ENCODE results near the gene FAM114A2. TPM values are rescaled to one million over a fixed set of nuclear protein-coding genes. Genes with fewer than 3 reads are reported as not detected.
A peak's percentile ranks its signal among the peaks of the same experiment; 100 is the strongest.

The FAM114A2 gene
- polyA plus RNA-seq, 3 donors: 31.2 to 39.1 (median 32.5) TPM

GRCh38 chr5:154002511-154003020 lies 36.1 kb downstream of the FAM114A2 start:
- DNase-seq (ENCODE audit: extremely low read depth in 1 of 11, low read depth in 9 of 11, low spot score in 4 of 11): no peak

- DNase-seq (ENCODE audit: extremely low read depth in 1 of 11, low read depth in 9 of 11, low spot score in 4 of 11): peak; percentile 15 to 54 (median 28)
Measured at GRCh38 chr5:154002093-154002492, 36.6 kb downstream of the FAM114A2 start.

GRCh38 chr5:154000703-154001102 lies 38.0 kb downstream of the FAM114A2 start:
- DNase-seq (ENCODE audit: extremely low read depth in 1 of 11, low read depth in 9 of 11, low spot score in 4 of 11): no peak

- DNase-seq (ENCODE audit: extremely low read depth in 1 of 11, low read depth in 9 of 11, low spot score in 4 of 11): no peak
Measured at GRCh38 chr5:153999995-154000394, 38.7 kb downstream of the FAM114A2 start.

- no peak for DNase-seq (ENCODE audit: extremely low read depth in 1 of 11, low read depth in 9 of 11, low spot score in 4 of 11)
Measured at GRCh38 chr5:153998768-153999167, 39.9 kb downstream of the FAM114A2 start.

GRCh38 chr5:153998010-153998409 lies 40.7 kb downstream of the FAM114A2 start:
- DNase-seq (ENCODE audit: extremely low read depth in 1 of 11, low read depth in 9 of 11, low spot score in 4 of 11): no peak

GRCh38 chr5:153991168-153991567 lies 47.5 kb downstream of the FAM114A2 start:
- no peak for DNase-seq (ENCODE audit: extremely low read depth in 1 of 11, low read depth in 9 of 11, low spot score in 4 of 11)

- no peak for DNase-seq (ENCODE audit: extremely low read depth in 1 of 11, low read depth in 9 of 11, low spot score in 4 of 11)
Measured at GRCh38 chr5:153988510-153988909, 50.2 kb downstream of the FAM114A2 start.

- no peak for DNase-seq (ENCODE audit: extremely low read depth in 1 of 11, low read depth in 9 of 11, low spot score in 4 of 11)
Measured at GRCh38 chr5:153987301-153987700, 51.4 kb downstream of the FAM114A2 start.

- no peak for DNase-seq (ENCODE audit: extremely low read depth in 1 of 11, low read depth in 9 of 11, low spot score in 4 of 11)
Measured at GRCh38 chr5:153985498-153985897, 53.2 kb downstream of the FAM114A2 start.

GRCh38 chr5:153983885-153984284 lies 54.8 kb downstream of the FAM114A2 start:
- DNase-seq (ENCODE audit: extremely low read depth in 1 of 11, low read depth in 9 of 11, low spot score in 4 of 11): no peak

- no peak for DNase-seq (ENCODE audit: extremely low read depth in 1 of 11, low read depth in 9 of 11, low spot score in 4 of 11)
Measured at GRCh38 chr5:153981905-153982605, 56.7 kb downstream of the FAM114A2 start.

- DNase-seq (ENCODE audit: extremely low read depth in 1 of 11, low read depth in 9 of 11, low spot score in 4 of 11): no peak
Measured at GRCh38 chr5:153979028-153979783, 59.5 kb downstream of the FAM114A2 start.

- no peak for DNase-seq (ENCODE audit: extremely low read depth in 1 of 11, low read depth in 9 of 11, low spot score in 4 of 11)
Measured at GRCh38 chr5:153974813-153975163, 63.9 kb downstream of the FAM114A2 start.

- peak in 9 of 11 donors; percentile 22 to 43 (median 26) for DNase-seq (ENCODE audit: extremely low read depth in 1 of 11, low read depth in 9 of 11, low spot score in 4 of 11)
Measured at GRCh38 chr5:153974131-153974812, 64.4 kb downstream of the FAM114A2 start.

- DNase-seq (ENCODE audit: extremely low read depth in 1 of 11, low read depth in 9 of 11, low spot score in 4 of 11): no peak
Measured at GRCh38 chr5:153972240-153972639, 66.5 kb downstream of the FAM114A2 start.

GRCh38 chr5:153970496-153970895 lies 68.2 kb downstream of the FAM114A2 start:
- no peak for DNase-seq (ENCODE audit: extremely low read depth in 1 of 11, low read depth in 9 of 11, low spot score in 4 of 11)

GRCh38 chr5:153969563-153969895 lies 69.2 kb downstream of the FAM114A2 start:
- no peak for DNase-seq (ENCODE audit: extremely low read depth in 1 of 11, low read depth in 9 of 11, low spot score in 4 of 11)

- DNase-seq (ENCODE audit: extremely low read depth in 1 of 11, low read depth in 9 of 11, low spot score in 4 of 11): no peak
Measured at GRCh38 chr5:153968761-153969562, 69.7 kb downstream of the FAM114A2 start.

All from renal cortex interstitium (tissue), 11 donors.